Smooth muscle cell (in vitro differentiated cells): ENCODE results near the gene PSG5. TPM values are rescaled to one million over a fixed set of nuclear protein-coding genes. Genes with fewer than 3 reads are reported as not detected.
"Not testable (repeated sequence)": the region's sequence is repeated elsewhere in the genome, so short reads cannot be mapped to it uniquely, and the experiment has no call there.

ENCODE experiments used
- DNase-seq: peaks from one replicate; lab custom pipeline; 2025; ENCODE audit not compliant: unreplicated experiment; lab: John Stamatoyannopoulos, UW
- H2AFZ ChIP-seq: fragments of 200-600 bp; sonication (generic); 2 replicates; pipeline ENCODE4 v1.6.0; 2016; ENCODE audit warnings: antibody characterized with exemption, low read depth, mild to moderate bottlenecking
- H3F3A ChIP-seq: fragments of 200-600 bp; sonication (generic); 2 replicates; pipeline ENCODE4 v1.6.0; 2017; ENCODE audit warnings: antibody characterized with exemption, low read depth
- H3K27ac ChIP-seq: fragments of 200-600 bp; sonication (generic); 2 replicates; pipeline ENCODE4 v1.5.1; 2016; ENCODE audit warnings: low read depth, mild to moderate bottlenecking
- H3K27me3 ChIP-seq: fragments of 200-600 bp; sonication (generic); 2 replicates; pipeline ENCODE4 v1.6.1; 2016; ENCODE audit warnings: low read depth, mild to moderate bottlenecking
- H3K36me3 ChIP-seq: fragments of 200-600 bp; sonication (generic); 2 replicates; pipeline ENCODE4 v1.5.1; 2016; ENCODE audit warnings: low read depth
- H3K4me1 ChIP-seq: fragments of 200-600 bp; sonication (generic); 2 replicates; pipeline ENCODE4 v1.5.1; 2016; ENCODE audit warnings: low read depth
- H3K4me2 ChIP-seq: fragments of 200-600 bp; sonication (generic); 2 replicates; pipeline ENCODE4 v1.6.0; 2016; ENCODE audit warnings: mild to moderate bottlenecking
- H3K4me3 ChIP-seq: fragments of 200-600 bp; sonication (generic); 2 replicates; pipeline ENCODE4 v1.5.1; 2016; ENCODE audit warnings: mild to moderate bottlenecking
- H3K79me2 ChIP-seq: fragments of 200-600 bp; sonication (generic); 2 replicates; pipeline ENCODE4 v1.6.0; 2016; ENCODE audit warnings: low read depth, mild to moderate bottlenecking
- H3K9ac ChIP-seq: fragments of 200-600 bp; sonication (generic); 2 replicates; pipeline ENCODE4 v1.6.0; 2016; ENCODE audit warnings: low read depth
- H3K9me3 ChIP-seq: fragments of 200-600 bp; sonication (generic); replicated peaks from 2 replicates; pipeline ENCODE4 v1.5.1; 2016; ENCODE audit warnings: low read depth
- H4K20me1 ChIP-seq: fragments of 200-600 bp; sonication (generic); 2 replicates; pipeline ENCODE4 v1.6.0; 2016; ENCODE audit warnings: low read depth
- CTCF ChIP-seq: fragments of 200-600 bp; sonication (generic); IDR thresholded peaks from 2 replicates; pipeline ENCODE4 v1.5.1; 2017; ENCODE audit warnings: borderline replicate concordance, mild to moderate bottlenecking, antibody characterized with exemption; ENCODE audit not compliant: insufficient read depth, poor library complexity, severe bottlenecking
- WGBS: methylation state at CpG from one replicate; pipeline ENCODE4 v1.1.7; 2016; ENCODE audit warnings: low lambda C conversion rate; 5-methylcytosine and 5-hydroxymethylcytosine counted together
- polyA plus RNA-seq: library from polyadenylated mRNA; unstranded; fragments of >200 nt; fragmentation: Nextera tagmentation; extraction: Ambion mirVana; gene quantifications from 2 replicates; pipeline ENCODE4 v1.2.1, GENCODE V29; 2016
- total RNA-seq: library from RNA; depleted of rRNA; stranded (reverse); fragments of >200 nt; gene quantifications from 2 replicates; pipeline ENCODE4 v1.2.3, GENCODE V29; 2014

Gene PSG5
- total and polyA plus RNA-seq, 2 experiments from 2014 or later: not detected

- H3K27ac ChIP-seq, H3K27me3 ChIP-seq, H3F3A ChIP-seq, H3K4me2 ChIP-seq, H2AFZ ChIP-seq, H4K20me1 ChIP-seq, H3K79me2 ChIP-seq, H3K9me3 ChIP-seq, H3K4me3 ChIP-seq, DNase-seq, H3K36me3 ChIP-seq, H3K4me1 ChIP-seq, H3K9ac ChIP-seq: not testable (repeated sequence)
- 57% methylated on average over 3 of the region's 3 CpGs for WGBS
Observed at GRCh38 chr19:43163135-43163534, 23.2 kb downstream of the PSG5 start.

- WGBS: 38% methylated on average over 2 of the region's 2 CpGs
Observed at GRCh38 chr19:43162261-43162660, 24.1 kb downstream of the PSG5 start.

GRCh38 chr19:43152214-43152613 lies 34.1 kb downstream of the PSG5 start:
- Histone ChIP-seq H3K4me2 (no peak overlapping the region), H3K9ac (no peak overlapping the region), H3K36me3 (no peaks in the 10 kb centered on the region), H2AFZ (no peak overlapping the region), H3K4me1 (no peaks in the 10 kb centered on the region), H4K20me1 (no peaks in the 10 kb centered on the region), H3K79me2 (no peaks in the 10 kb centered on the region), H3K9me3 (no peaks in the 10 kb centered on the region), H3K27ac (no peak overlapping the region), H3K27me3 (no peaks in the 10 kb centered on the region), H3K4me3 (no peak overlapping the region), H3F3A (no peaks in the 10 kb centered on the region)
- DNase-seq: no peak
- TF ChIP-seq CTCF: no peak
- 71% methylated on average over 4 of the region's 4 CpGs for WGBS

More at GRCh38 chr19:43162261-43162660, 24.1 kb downstream of the PSG5 start:
- not testable (repeated sequence) for H3K9me3 ChIP-seq, H3K4me2 ChIP-seq, H3K4me3 ChIP-seq, H3K9ac ChIP-seq, H2AFZ ChIP-seq, H4K20me1 ChIP-seq, H3K27ac ChIP-seq, H3K27me3 ChIP-seq, H3F3A ChIP-seq, H3K79me2 ChIP-seq, DNase-seq, H3K36me3 ChIP-seq, H3K4me1 ChIP-seq

- 66% methylated on average over 7 of the region's 7 CpGs for WGBS
- not testable (repeated sequence) for H3K79me2 ChIP-seq, H3K27ac ChIP-seq, H3K27me3 ChIP-seq, H3K4me3 ChIP-seq, DNase-seq, H3K9me3 ChIP-seq, H3F3A ChIP-seq, H3K4me2 ChIP-seq, H2AFZ ChIP-seq, H3K4me1 ChIP-seq, H3K9ac ChIP-seq, H3K36me3 ChIP-seq, H4K20me1 ChIP-seq
Observed at GRCh38 chr19:43149788-43150187, 36.5 kb downstream of the PSG5 start.

GRCh38 chr19:43148233-43148632 lies 38.1 kb downstream of the PSG5 start:
- Histone ChIP-seq H3K36me3 (no peaks in the 10 kb centered on the region), H3K9me3 (no peaks in the 10 kb centered on the region), H3K4me2 (no peak overlapping the region), H3K27ac (no peak overlapping the region), H3F3A (no peaks in the 10 kb centered on the region), H3K9ac (no peak overlapping the region), H2AFZ (no peak overlapping the region), H3K27me3 (no peaks in the 10 kb centered on the region), H3K79me2 (no peaks in the 10 kb centered on the region), H4K20me1 (no peaks in the 10 kb centered on the region), H3K4me3 (no peak overlapping the region), H3K4me1 (no peaks in the 10 kb centered on the region)
- DNase-seq: no peak
- no peak for TF ChIP-seq CTCF
- WGBS: 71% methylated on average over 1 of the region's 1 CpG

GRCh38 chr19:43141763-43142162 lies 44.6 kb downstream of the PSG5 start:
- H3K79me2 ChIP-seq, H4K20me1 ChIP-seq, H3K36me3 ChIP-seq, H3K9me3 ChIP-seq, H3F3A ChIP-seq, H3K9ac ChIP-seq, H3K4me3 ChIP-seq, H3K27ac ChIP-seq, DNase-seq, H3K4me2 ChIP-seq, H3K27me3 ChIP-seq, H2AFZ ChIP-seq, H3K4me1 ChIP-seq: not testable (repeated sequence)
- WGBS: 88% methylated on average over 1 of the region's 1 CpG
